ENCODE results near the gene PRRT2. TPM values are rescaled to one million over a fixed set of nuclear protein-coding genes. Genes with fewer than 3 reads are reported as not detected.
"Not testable (repeated sequence)": the region's sequence is repeated elsewhere in the genome, so short reads cannot be mapped to it uniquely, and the experiment has no call there.

PRRT2 gene
- total RNA-seq, 2 experiments from 2014 or later = 2.2 to 2.3 TPM

DNA sequence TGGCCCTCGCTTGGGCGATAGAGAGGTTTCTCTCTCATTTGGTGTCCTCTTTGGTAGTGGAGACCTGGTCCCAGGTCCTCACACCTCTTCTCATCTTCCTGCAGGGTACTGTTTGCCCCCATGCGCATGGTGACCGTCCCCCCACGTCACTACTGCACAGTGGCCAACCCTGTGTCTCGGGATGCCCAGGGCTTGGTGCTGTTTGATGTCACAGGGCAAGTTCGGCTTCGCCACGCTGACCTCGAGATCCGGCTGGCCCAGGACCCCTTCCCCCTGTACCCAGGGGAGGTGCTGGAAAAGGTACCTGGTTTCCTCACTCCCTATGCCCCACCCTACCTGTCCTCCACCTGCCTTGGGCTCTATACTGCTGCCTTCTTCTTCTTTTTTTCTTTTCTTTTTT, 18.8 kb downstream of the PRRT2 start:
- CTCF ChIA-PET = no interaction called here
- no peaks in the 10 kb centered on the region for H3K27me3 ChIP-seq (ENCODE audit: control insufficient read depth in 1 of 2, insufficient read depth in 2 of 2, low read length in 2 of 2)

DNA sequence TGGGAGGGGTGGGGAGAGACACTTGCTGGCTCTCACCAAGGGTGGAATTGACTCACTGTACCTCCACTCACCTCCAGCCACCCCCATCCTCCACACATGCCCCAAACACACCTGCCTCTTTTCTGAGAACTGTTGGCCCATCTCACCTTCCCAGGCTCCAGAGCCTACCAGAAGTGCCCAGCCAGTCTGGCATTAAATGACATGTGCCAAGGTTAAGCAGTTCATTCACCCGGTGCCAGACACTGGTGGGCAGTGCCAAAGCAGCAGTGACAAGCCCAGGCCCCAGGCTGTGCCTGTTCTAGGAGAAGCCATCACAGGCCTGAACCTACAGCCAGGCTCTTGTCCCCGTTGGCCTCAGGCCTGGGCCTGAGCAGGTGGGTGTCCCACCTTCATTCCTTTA, 19.5 kb downstream of the PRRT2 start:
- intact Hi-C loops (cut with DNase I, micrococcal nuclease) = no loop called here
- H3K9me3 Mint-ChIP-seq = no peaks in the 10 kb centered on the region
- ChIA-PET CTCF (no interaction called here), POLR2A (no interaction called here)
- peak overlapping the region; percentile 26 for H3K27ac Mint-ChIP-seq
- Histone ChIP-seq H3K36me3 (ENCODE audit: insufficient read depth, low read length) (peaks cover 64% of the 10 kb centered on the region), H3K27me3 (ENCODE audit: control insufficient read depth in 1 of 2, insufficient read depth in 2 of 2, low read length in 2 of 2) (no peaks in the 10 kb centered on the region), H3K4me3 (ENCODE audit: low read length) (no peak overlapping the region), H3K27ac (ENCODE audit: low read depth in 1 of 2, low read length in 2 of 2) (no peak overlapping the region), H3K4me1 (ENCODE audit: insufficient read depth, low read length) (peaks cover 42% of the 10 kb centered on the region), H3K9me3 (ENCODE audit: control insufficient read depth in 1 of 2, insufficient read depth in 1 of 2, low read length in 2 of 2) (no peaks in the 10 kb centered on the region)
- H3K4me3 Mint-ChIP-seq = no peak overlapping the region
- TF ChIP-seq, protein P1, sequence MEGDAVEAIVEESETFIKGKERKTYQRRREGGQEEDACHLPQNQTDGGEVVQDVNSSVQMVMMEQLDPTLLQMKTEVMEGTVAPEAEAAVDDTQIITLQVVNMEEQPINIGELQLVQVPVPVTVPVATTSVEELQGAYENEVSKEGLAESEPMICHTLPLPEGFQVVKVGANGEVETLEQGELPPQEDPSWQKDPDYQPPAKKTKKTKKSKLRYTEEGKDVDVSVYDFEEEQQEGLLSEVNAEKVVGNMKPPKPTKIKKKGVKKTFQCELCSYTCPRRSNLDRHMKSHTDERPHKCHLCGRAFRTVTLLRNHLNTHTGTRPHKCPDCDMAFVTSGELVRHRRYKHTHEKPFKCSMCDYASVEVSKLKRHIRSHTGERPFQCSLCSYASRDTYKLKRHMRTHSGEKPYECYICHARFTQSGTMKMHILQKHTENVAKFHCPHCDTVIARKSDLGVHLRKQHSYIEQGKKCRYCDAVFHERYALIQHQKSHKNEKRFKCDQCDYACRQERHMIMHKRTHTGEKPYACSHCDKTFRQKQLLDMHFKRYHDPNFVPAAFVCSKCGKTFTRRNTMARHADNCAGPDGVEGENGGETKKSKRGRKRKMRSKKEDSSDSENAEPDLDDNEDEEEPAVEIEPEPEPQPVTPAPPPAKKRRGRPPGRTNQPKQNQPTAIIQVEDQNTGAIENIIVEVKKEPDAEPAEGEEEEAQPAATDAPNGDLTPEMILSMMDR (IDR thresholded peaks at IDR 0.05) = no peak
- DNase-seq = no peak
- no peak for ATAC-seq (ENCODE audit: poor library complexity)
- peaks cover 32% of the 10 kb centered on the region for H3K4me1 Mint-ChIP-seq (ENCODE audit: low read depth)
- peaks cover 63% of the 10 kb centered on the region for H3K36me3 Mint-ChIP-seq (ENCODE audit: low read depth)
- no peaks in the 10 kb centered on the region for H3K27me3 Mint-ChIP-seq

More for the DNA sequence above, 18.8 kb downstream of the PRRT2 start:
- DNase-seq (no peak), ATAC-seq (ENCODE audit: poor library complexity) (no peak)
- H3K27me3 Mint-ChIP-seq = no peaks in the 10 kb centered on the region
- H3K36me3 Mint-ChIP-seq (ENCODE audit: low read depth) = peaks cover 58% of the 10 kb centered on the region
- peaks cover 39% of the 10 kb centered on the region for H3K4me1 Mint-ChIP-seq (ENCODE audit: low read depth)
- POLR2A ChIA-PET = no interaction called here
- Histone ChIP-seq H3K36me3 (ENCODE audit: insufficient read depth, low read length) (peaks cover 57% of the 10 kb centered on the region), H3K27ac (ENCODE audit: low read depth in 1 of 2, low read length in 2 of 2) (no peak overlapping the region), H3K9me3 (ENCODE audit: control insufficient read depth in 1 of 2, insufficient read depth in 1 of 2, low read length in 2 of 2) (no peaks in the 10 kb centered on the region), H3K4me3 (ENCODE audit: low read length) (no peak overlapping the region), H3K4me1 (ENCODE audit: insufficient read depth, low read length) (peaks cover 49% of the 10 kb centered on the region)
- no peak overlapping the region for H3K4me3 Mint-ChIP-seq
- peak overlapping the region; percentile 83 for H3K27ac Mint-ChIP-seq
- intact Hi-C loops (cut with DNase I, micrococcal nuclease) = no loop called here
- no peaks in the 10 kb centered on the region for H3K9me3 Mint-ChIP-seq
- TF ChIP-seq, protein P1 (IDR thresholded peaks at IDR 0.05) = no peak

DNA sequence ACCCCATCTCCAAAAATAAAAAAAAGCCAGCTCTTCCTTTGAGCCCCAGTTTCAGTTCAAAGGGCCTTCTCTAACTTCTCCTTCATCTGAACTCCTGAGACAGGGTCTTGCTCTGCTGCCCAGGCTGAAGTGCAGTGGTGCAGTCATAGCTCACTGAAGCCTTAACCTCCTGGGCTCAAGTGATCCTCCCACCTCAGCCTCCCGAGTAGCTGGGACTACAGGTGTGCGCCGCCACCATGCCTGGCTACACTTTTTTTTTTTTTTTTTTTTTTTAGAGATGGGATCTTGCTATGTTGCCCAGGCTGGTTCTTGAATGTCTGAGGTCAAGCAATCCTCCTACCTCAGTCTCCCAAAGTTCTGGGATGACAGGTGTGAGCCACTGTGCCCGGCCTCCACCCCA, 21.2 kb downstream of the PRRT2 start:
- intact Hi-C loops (cut with DNase I, micrococcal nuclease); H3K4me3 Mint-ChIP-seq; ATAC-seq (ENCODE audit: poor library complexity); H3K9me3 Mint-ChIP-seq; H3K9me3 ChIP-seq (ENCODE audit: control insufficient read depth in 1 of 2, insufficient read depth in 1 of 2, low read length in 2 of 2); H3K4me3 ChIP-seq (ENCODE audit: low read length); H3K27ac Mint-ChIP-seq; H3K27me3 Mint-ChIP-seq; H3K27ac ChIP-seq (ENCODE audit: low read depth in 1 of 2, low read length in 2 of 2); H3K27me3 ChIP-seq (ENCODE audit: control insufficient read depth in 1 of 2, insufficient read depth in 2 of 2, low read length in 2 of 2); DNase-seq: not testable (repeated sequence)
- ChIA-PET POLR2A (interaction anchor here (1.5 kb wide), 1 partner anchor 26 kb away, joined by 4 read pairs; no protein-coding TSS in a partner anchor), CTCF (interaction anchor here (0.9 to 2.0 kb wide), 4 partner anchors 15 to 142 kb away, joined by 3 to 5 read pairs (median 4); partner anchors contain the start of gene KIF22)
- H3K36me3 ChIP-seq (ENCODE audit: insufficient read depth, low read length) = peaks cover 79% of the 10 kb centered on the region
- H3K4me1 ChIP-seq (ENCODE audit: insufficient read depth, low read length) = peaks cover 25% of the 10 kb centered on the region
- peaks cover 78% of the 10 kb centered on the region for H3K36me3 Mint-ChIP-seq (ENCODE audit: low read depth)
- peaks cover 20% of the 10 kb centered on the region for H3K4me1 Mint-ChIP-seq (ENCODE audit: low read depth)

DNA sequence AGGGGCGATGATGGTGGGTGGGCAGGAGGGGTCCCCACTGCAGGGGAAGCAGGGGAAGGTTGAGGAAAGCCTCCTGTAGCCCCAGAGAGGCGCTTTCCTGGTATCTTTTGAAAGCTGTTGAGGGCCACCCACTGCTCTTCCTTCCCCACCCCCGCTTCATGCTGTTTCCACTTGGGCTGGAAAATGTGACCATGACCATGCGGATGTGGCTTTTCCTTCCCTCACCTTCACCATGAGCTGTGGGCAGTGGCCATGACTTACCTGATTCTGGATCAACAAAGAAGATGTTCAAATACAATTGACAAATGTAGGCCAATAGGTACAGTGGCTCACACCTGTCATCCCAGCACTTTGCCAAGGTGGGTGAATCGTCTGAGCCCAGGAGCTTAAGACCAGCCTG, 22.1 kb downstream of the PRRT2 start:
- H3K27ac Mint-ChIP-seq = no peak overlapping the region
- DNase-seq (no peak), ATAC-seq (ENCODE audit: poor library complexity) (no peak)
- ChIA-PET POLR2A (interaction anchor here (1.0 to 1.1 kb wide), 2 partner anchors 18 to 26 kb away, joined by 3 read pairs; partner anchors contain the start of gene PAGR1), CTCF (interaction anchor here (0.6 to 2.0 kb wide), 4 partner anchors 14 to 44 kb away, joined by 4 to 5 read pairs (median 4); partner anchors contain the start of gene KIF22)
- peaks cover 86% of the 10 kb centered on the region for H3K36me3 ChIP-seq (ENCODE audit: insufficient read depth, low read length)
- no peak overlapping the region for H3K4me3 ChIP-seq (ENCODE audit: low read length)
- H3K9me3 Mint-ChIP-seq = no peaks in the 10 kb centered on the region
- H3K27ac ChIP-seq (ENCODE audit: low read depth in 1 of 2, low read length in 2 of 2) = no peak overlapping the region
- H3K4me1 Mint-ChIP-seq (ENCODE audit: low read depth) = peaks cover 14% of the 10 kb centered on the region
- H3K9me3 ChIP-seq (ENCODE audit: control insufficient read depth in 1 of 2, insufficient read depth in 1 of 2, low read length in 2 of 2) = no peaks in the 10 kb centered on the region
- H3K36me3 Mint-ChIP-seq (ENCODE audit: low read depth) = peaks cover 86% of the 10 kb centered on the region
- no peaks in the 10 kb centered on the region for H3K27me3 ChIP-seq (ENCODE audit: control insufficient read depth in 1 of 2, insufficient read depth in 2 of 2, low read length in 2 of 2)
- no peak overlapping the region for H3K4me3 Mint-ChIP-seq
- H3K4me1 ChIP-seq (ENCODE audit: insufficient read depth, low read length) = peaks cover 16% of the 10 kb centered on the region
- TF ChIP-seq, protein P1 (IDR thresholded peaks at IDR 0.05) = no peak
- intact Hi-C loops (cut with DNase I, micrococcal nuclease) = no loop called here
- H3K27me3 Mint-ChIP-seq = no peaks in the 10 kb centered on the region
